Vagina (tissue), 2 donors: ENCODE data around the gene NFYA. TPM values are rescaled to one million over a fixed set of nuclear protein-coding genes. Genes with fewer than 3 reads are reported as not detected.

Experiments
- DNase-seq, 2 donors: peaks; one replicate each; pipeline ENCODE4 v3.0.0-alpha.2; 2017; ENCODE audit errors: extremely low spot score in 2 of 2
- H3K27ac ChIP-seq: fragments of 200-600 bp; sonication (generic); one replicate; pipeline ENCODE4 v1.5.1; 2019
- H3K27me3 ChIP-seq: fragments of 200-600 bp; sonication (generic); one replicate; pipeline ENCODE4 v1.5.1; 2019
- H3K36me3 ChIP-seq, 2 donors: fragments of 200-600 bp; sonication (generic); one replicate each; pipeline ENCODE4 v1.5.1; 2017 to 2019
- H3K4me1 ChIP-seq: fragments of 200-600 bp; sonication (generic); one replicate; pipeline ENCODE4 v1.5.1; 2019
- H3K4me3 ChIP-seq, 2 donors: fragments of 200-600 bp; sonication (generic); 1 replicate in 1 of 2; 2 replicates in 1 of 2; pipeline ENCODE4 v1.5.1; 2016 to 2019
- H3K9me3 ChIP-seq: fragments of 200-600 bp; sonication (generic); one replicate; pipeline ENCODE4 v1.5.1; 2019
- POLR2A ChIP-seq, 2 donors: fragments of 450-650 bp; IDR thresholded peaks; one replicate each; pipeline ENCODE4 v1.6.1; 2017; ENCODE audit warnings: antibody characterized with exemption in 2 of 2, mild to moderate bottlenecking in 2 of 2, moderate library complexity in 2 of 2
- POLR2AphosphoS5 ChIP-seq, 2 donors: sonication (generic); formaldehyde crosslinking; IDR thresholded peaks; one replicate each; pipeline ENCODE4 v1.9.0; 2017; ENCODE audit warnings: antibody characterized with exemption in 2 of 2, mild to moderate bottlenecking in 2 of 2, low read depth in 1 of 2; ENCODE audit not compliant: insufficient read depth in 1 of 2
- intact Hi-C: fragments of 100-400 bp; cut with DNase I; formaldehyde crosslinking; loops from one replicate; pipeline ENCODE4 v1.15.1; 2023
- total RNA-seq: library from RNA; depleted of rRNA; stranded (reverse); fragments of >200 nt; gene quantifications from one replicate; pipeline ENCODE4 v1.2.3, GENCODE V29; 2016
- TF ChIP-seq, protein P1 (sequence below), 3 experiments: fragments of 450-650 bp in 2 of 3; fragments of 200-600 bp in 1 of 3; sonication (generic) in 1 of 3; IDR thresholded peaks; one replicate each; pipeline ENCODE4 v1.5.1; 2017 to 2019; ENCODE audit warnings: antibody characterized with exemption in 3 of 3, mild to moderate bottlenecking in 2 of 3, moderate library complexity in 2 of 3

Gene NFYA
- total RNA-seq, 1 donor from 2014 or later, result 22.8 TPM

GRCh38 chr6:41051873-41052272 lies 20.9 kb upstream of the NFYA start:
- TF ChIP-seq, protein P1, sequence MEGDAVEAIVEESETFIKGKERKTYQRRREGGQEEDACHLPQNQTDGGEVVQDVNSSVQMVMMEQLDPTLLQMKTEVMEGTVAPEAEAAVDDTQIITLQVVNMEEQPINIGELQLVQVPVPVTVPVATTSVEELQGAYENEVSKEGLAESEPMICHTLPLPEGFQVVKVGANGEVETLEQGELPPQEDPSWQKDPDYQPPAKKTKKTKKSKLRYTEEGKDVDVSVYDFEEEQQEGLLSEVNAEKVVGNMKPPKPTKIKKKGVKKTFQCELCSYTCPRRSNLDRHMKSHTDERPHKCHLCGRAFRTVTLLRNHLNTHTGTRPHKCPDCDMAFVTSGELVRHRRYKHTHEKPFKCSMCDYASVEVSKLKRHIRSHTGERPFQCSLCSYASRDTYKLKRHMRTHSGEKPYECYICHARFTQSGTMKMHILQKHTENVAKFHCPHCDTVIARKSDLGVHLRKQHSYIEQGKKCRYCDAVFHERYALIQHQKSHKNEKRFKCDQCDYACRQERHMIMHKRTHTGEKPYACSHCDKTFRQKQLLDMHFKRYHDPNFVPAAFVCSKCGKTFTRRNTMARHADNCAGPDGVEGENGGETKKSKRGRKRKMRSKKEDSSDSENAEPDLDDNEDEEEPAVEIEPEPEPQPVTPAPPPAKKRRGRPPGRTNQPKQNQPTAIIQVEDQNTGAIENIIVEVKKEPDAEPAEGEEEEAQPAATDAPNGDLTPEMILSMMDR (IDR thresholded peaks at IDR 0.05), result no peak
- TF ChIP-seq POLR2A (IDR thresholded peaks at IDR 0.05), result no peak
- no peak for TF ChIP-seq POLR2AphosphoS5 (IDR thresholded peaks at IDR 0.05; ENCODE audit: insufficient read depth in 1 of 2, low read depth in 1 of 2)
- Histone ChIP-seq H3K27me3 (no peaks in the 10 kb centered on the region), H3K4me3 (no peak overlapping the region), H3K36me3 (no peaks in the 10 kb centered on the region), H3K27ac (no peak overlapping the region), H3K4me1 (no peaks in the 10 kb centered on the region), H3K9me3 (no peaks in the 10 kb centered on the region)
- intact Hi-C loops, result no loop called here
- no peak for DNase-seq

- intact Hi-C loops, result no loop called here
- DNase-seq, result no peak
- no peak within 1 kb of the TSS for H3K27ac ChIP-seq
- no peaks in the 10 kb centered on the region for H3K9me3 ChIP-seq
- no peak for TF ChIP-seq POLR2AphosphoS5 (IDR thresholded peaks at IDR 0.05; ENCODE audit: insufficient read depth in 1 of 2, low read depth in 1 of 2)
- TF ChIP-seq POLR2A (IDR thresholded peaks at IDR 0.05), result no peak
- TF ChIP-seq, protein P1 (IDR thresholded peaks at IDR 0.05), result no peak
- no peaks in the 10 kb centered on the region for H3K4me1 ChIP-seq
- H3K36me3 ChIP-seq, result no peaks in the 10 kb centered on the region
- no peaks in the 10 kb centered on the region for H3K27me3 ChIP-seq
- no peak within 1 kb of the TSS for H3K4me3 ChIP-seq
Measured at GRCh38 chr6:41053041-41053440, 19.7 kb upstream of the NFYA start, which contains the start of gene APOBEC2. APOBEC2 (plus strand) TSS chr6:41053202; CDS start chr6:41053348, 146 bp downstream.

DNA sequence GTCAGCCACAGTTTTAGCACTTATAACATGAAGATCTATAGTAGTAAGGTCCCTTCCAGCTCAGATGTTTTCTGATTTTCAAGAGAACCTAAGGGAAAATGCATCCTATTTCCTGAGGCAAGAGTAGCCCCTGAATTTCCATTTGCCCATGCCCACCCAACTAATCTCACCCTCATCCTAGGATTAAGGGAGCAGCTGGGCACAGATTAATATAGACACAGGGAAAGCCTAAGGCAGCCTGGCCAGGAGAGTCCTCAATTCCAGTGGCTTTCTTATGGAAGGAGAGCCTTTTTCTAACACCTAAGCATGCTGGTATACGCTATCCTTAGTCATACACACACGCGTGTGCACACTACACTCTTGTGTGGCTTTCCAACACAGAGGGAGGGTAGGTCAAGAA lies 18.3 kb upstream of the NFYA start:
- TF ChIP-seq, protein P1 (IDR thresholded peaks at IDR 0.05), result no peak
- TF ChIP-seq POLR2A (IDR thresholded peaks at IDR 0.05) (no peak), POLR2AphosphoS5 (IDR thresholded peaks at IDR 0.05; ENCODE audit: insufficient read depth in 1 of 2, low read depth in 1 of 2) (no peak)
- no peaks in the 10 kb centered on the region for H3K27me3 ChIP-seq
- no peaks in the 10 kb centered on the region for H3K9me3 ChIP-seq
- H3K27ac ChIP-seq, result no peak overlapping the region
- DNase-seq, result no peak
- no peaks in the 10 kb centered on the region for H3K4me1 ChIP-seq
- no peaks in the 10 kb centered on the region for H3K36me3 ChIP-seq
- intact Hi-C loops, result no loop called here
- no peak overlapping the region for H3K4me3 ChIP-seq

DNA sequence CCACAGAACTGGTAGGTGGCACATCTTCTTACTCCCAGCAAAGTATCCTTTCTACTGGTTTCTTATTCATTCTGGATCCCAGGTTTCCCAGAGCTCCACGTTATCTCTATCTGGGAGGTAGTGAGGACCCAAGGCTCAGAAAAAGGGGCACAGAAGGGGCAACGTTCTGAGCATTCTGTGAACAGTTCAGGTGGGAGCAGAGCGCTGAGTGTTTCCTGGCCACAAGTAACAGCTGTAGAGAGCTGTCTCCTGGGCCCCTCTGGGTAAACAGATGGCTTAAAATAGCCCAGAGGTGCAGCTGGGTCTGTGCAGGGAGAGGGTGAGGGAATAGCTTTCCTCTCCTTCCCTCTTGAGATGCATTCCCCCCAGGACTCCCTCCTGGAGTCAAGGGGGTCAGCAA lies 17.6 kb upstream of the NFYA start:
- Histone ChIP-seq H3K4me3 (no peak overlapping the region), H3K36me3 (no peaks in the 10 kb centered on the region), H3K9me3 (no peaks in the 10 kb centered on the region), H3K4me1 (no peaks in the 10 kb centered on the region), H3K27ac (no peak overlapping the region), H3K27me3 (no peaks in the 10 kb centered on the region)
- intact Hi-C loops, result no loop called here
- TF ChIP-seq POLR2A (IDR thresholded peaks at IDR 0.05), result no peak
- no peak for DNase-seq

DNA sequence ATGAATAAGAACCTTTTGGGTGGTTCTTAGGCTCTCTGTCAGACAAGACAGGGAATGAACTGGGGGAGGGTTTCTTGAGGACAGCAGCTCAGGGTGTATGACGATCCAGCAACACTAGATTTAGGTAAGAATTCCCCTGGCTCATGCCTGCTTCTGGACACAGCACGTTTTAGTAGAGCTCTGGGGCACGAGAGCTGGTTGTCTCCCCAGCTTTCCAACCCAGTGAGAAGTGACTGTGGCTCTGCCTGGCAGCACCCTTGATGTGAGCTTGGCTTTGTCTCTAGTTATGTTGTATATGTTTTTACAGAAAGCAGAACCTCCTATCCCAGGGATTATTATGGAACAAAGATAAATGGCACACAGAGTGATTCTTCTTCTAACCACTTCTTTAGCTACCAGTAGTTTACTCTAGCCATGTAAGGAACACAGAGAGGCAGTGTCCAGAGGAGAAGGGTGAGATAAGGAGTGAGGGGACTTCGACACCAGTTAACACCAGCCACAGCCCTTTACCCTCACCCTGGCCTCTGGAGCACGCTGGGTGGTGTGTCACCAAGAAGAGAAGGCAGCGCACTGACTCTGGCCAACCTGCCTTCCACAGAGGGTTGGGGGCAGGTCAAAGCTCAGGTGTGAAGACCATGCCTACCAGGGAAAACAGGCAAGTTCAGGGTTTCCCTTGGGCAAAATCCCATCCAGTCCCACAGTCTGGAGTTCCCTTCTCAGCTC lies 15.8 kb upstream of the NFYA start:
- Histone ChIP-seq H3K4me3 (no peak overlapping the region), H3K27ac (no peak overlapping the region), H3K4me1 (peaks cover 9% of the 10 kb centered on the region), H3K27me3 (no peaks in the 10 kb centered on the region), H3K9me3 (no peaks in the 10 kb centered on the region), H3K36me3 (peaks cover 0 to 5% of the 10 kb centered on the region in 2 donors)
- no peak for TF ChIP-seq POLR2AphosphoS5 (IDR thresholded peaks at IDR 0.05; ENCODE audit: insufficient read depth in 1 of 2, low read depth in 1 of 2)
- TF ChIP-seq, protein P1 (IDR thresholded peaks at IDR 0.05), result no peak
- TF ChIP-seq POLR2A (IDR thresholded peaks at IDR 0.05), result no peak
- intact Hi-C loops, result no loop called here
- no peak for DNase-seq
